LHCN-M2 (cell line): ENCODE data around the gene ABLIM3. TPM values are rescaled to one million over a fixed set of nuclear protein-coding genes. Genes with fewer than 3 reads are reported as not detected.

ENCODE experiments used
- DNase-seq: peaks from one replicate; pipeline ENCODE4 v3.0.0-alpha.2; 2012; ENCODE audit warnings: low read depth
- total RNA-seq: library from RNA; depleted of rRNA; stranded (reverse); fragments of >200 nt; gene quantifications from 2 replicates; pipeline ENCODE4 v1.2.3, GENCODE V29; 2014; rRNA removed

The ABLIM3 gene
- total RNA-seq, 1 experiment from 2014 or later = 75.5 TPM

GRCh38 chr5:149304195-149305078 is 163.1 kb downstream of the ABLIM3 start:
- DNase-seq = no peak

GRCh38 chr5:149309354-149309753 is 168.1 kb downstream of the ABLIM3 start:
- DNase-seq = no peak

Other genes with a start within 250 kb of the ABLIM3 start
- 3.6 and 4.4 TPM in 2 replicates for gene SH3TC2, start 78.4 kb upstream of the ABLIM3 start, total RNA-seq
- 5.9 and 6.4 TPM in 2 replicates for gene AFAP1L1, start 130.4 kb downstream of the ABLIM3 start, total RNA-seq
- 13.9 and 16.8 TPM in 2 replicates for gene GRPEL2, start 204.0 kb downstream of the ABLIM3 start, total RNA-seq
- gene PCYOX1L, start 216.6 kb downstream of the ABLIM3 start, total RNA-seq = 5.9 and 6.3 TPM in 2 replicates
- gene IL17B, start 237.8 kb downstream of the ABLIM3 start, total RNA-seq = not detected in 2 replicates